GM18508 (cell line): Measurements from ENCODE around the gene MALAT1.

Experiments used
- ATAC-seq: cut with Tn5 transposase; IDR thresholded peaks from one replicate; pipeline ENCODE4 v1.9.1; 2021; ENCODE audit warnings: moderate number of reproducible peaks; ENCODE audit not compliant: insufficient read depth, unreplicated experiment

Gene MALAT1

GRCh38 chr11:65554057-65554818 is 55.4 kb downstream of the MALAT1 start:
- no peak for ATAC-seq

- ATAC-seq: no peak
These were observed 56.1 kb downstream of the MALAT1 start for GRCh38 chr11:65554842-65555430.

GRCh38 chr11:65555693-65556231 is 56.9 kb downstream of the MALAT1 start:
- ATAC-seq: no peak
